ENCODE results near the gene CYP8B1. TPM values are rescaled to one million over a fixed set of nuclear protein-coding genes. Genes with fewer than 3 reads are reported as not detected.

CYP8B1 gene
- total and polyA plus RNA-seq, 2 of the 13 experiments (the other 11 are each of a cell fraction or from before 2014, with no cell fraction given): 0.58 to 2.0 TPM

DNA sequence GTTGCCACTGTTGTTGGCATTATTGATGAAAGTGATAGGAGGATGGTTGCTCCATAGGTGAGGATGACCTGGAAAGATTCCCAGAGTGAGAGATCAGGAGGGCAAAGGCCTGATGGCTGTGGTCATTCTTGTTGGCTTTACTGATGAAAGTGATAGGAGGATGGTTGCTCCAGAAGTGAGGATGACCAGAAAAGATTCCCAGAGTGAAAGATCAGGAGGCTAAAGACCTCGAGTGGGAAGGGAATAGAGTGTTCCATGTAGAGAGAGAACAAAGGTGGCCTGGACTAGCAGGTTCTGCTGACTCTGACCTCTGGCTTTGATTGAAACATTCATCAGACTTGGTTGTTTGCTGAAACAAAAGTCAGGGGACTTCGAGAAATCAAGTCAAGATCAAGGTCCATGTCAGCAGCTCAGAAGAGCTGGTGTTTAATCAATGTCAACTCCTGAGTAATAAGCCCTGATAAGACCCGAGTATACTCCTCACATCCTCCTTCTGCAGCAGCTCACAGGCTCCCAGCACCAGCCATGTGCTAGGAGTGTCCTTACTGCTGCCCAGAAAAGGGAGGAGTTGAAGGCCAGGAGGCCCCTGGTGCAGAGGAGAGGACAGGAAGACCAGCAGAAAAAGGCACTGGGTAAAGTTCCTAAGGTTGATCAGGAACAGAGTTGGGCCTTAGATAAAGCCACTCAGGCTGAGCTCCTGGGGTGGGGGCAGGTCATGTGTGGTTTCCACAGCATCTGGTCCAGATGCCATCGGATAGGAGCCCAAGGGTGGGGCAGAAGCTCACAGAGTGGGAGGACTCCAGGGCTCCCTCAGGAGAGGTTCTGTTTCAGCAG lies 19.9 kb downstream of the CYP8B1 start (continued):
- TF ChIP-seq, protein P1, sequence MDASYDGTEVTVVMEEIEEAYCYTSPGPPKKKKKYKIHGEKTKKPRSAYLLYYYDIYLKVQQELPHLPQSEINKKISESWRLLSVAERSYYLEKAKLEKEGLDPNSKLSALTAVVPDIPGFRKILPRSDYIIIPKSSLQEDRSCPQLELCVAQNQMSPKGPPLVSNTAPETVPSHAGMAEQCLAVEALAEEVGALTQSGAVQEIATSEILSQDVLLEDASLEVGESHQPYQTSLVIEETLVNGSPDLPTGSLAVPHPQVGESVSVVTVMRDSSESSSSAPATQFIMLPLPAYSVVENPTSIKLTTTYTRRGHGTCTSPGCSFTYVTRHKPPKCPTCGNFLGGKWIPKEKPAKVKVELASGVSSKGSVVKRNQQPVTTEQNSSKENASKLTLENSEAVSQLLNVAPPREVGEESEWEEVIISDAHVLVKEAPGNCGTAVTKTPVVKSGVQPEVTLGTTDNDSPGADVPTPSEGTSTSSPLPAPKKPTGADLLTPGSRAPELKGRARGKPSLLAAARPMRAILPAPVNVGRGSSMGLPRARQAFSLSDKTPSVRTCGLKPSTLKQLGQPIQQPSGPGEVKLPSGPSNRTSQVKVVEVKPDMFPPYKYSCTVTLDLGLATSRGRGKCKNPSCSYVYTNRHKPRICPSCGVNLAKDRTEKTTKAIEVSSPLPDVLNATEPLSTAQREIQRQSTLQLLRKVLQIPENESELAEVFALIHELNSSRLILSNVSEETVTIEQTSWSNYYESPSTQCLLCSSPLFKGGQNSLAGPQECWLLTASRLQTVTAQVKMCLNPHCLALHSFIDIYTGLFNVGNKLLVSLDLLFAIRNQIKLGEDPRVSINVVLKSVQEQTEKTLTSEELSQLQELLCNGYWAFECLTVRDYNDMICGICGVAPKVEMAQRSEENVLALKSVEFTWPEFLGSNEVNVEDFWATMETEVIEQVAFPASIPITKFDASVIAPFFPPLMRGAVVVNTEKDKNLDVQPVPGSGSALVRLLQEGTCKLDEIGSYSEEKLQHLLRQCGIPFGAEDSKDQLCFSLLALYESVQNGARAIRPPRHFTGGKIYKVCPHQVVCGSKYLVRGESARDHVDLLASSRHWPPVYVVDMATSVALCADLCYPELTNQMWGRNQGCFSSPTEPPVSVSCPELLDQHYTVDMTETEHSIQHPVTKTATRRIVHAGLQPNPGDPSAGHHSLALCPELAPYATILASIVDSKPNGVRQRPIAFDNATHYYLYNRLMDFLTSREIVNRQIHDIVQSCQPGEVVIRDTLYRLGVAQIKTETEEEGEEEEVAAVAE (CRISPR knock-in tag; IDR thresholded peaks at IDR 0.05; ENCODE audit: borderline replicate concordance): no peak; the same call in 1 of the 2 replicates
- TF ChIP-seq, protein P2, sequence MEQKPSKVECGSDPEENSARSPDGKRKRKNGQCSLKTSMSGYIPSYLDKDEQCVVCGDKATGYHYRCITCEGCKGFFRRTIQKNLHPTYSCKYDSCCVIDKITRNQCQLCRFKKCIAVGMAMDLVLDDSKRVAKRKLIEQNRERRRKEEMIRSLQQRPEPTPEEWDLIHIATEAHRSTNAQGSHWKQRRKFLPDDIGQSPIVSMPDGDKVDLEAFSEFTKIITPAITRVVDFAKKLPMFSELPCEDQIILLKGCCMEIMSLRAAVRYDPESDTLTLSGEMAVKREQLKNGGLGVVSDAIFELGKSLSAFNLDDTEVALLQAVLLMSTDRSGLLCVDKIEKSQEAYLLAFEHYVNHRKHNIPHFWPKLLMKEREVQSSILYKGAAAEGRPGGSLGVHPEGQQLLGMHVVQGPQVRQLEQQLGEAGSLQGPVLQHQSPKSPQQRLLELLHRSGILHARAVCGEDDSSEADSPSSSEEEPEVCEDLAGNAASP (CRISPR knock-in tag; IDR thresholded peaks at IDR 0.05; ENCODE audit: borderline replicate concordance): peak; percentile 88; the same call in 1 of the 2 replicates
- no peak for TF ChIP-seq ZNF552 (CRISPR knock-in tag; IDR thresholded peaks at IDR 0.05; ENCODE audit: borderline replicate concordance)
- no peak for TF ChIP-seq ZSCAN20 (CRISPR knock-in tag; IDR thresholded peaks at IDR 0.05; ENCODE audit: borderline replicate concordance)
- no peak; the same call in 1 of the 2 replicates for TF ChIP-seq CHD4 (IDR thresholded peaks at IDR 0.05; ENCODE audit: borderline replicate concordance, low read length)
- no peak for TF ChIP-seq NAIF1 (CRISPR knock-in tag; IDR thresholded peaks at IDR 0.05; ENCODE audit: borderline replicate concordance)
- no peak for TF ChIP-seq SRSF1 (optimal IDR thresholded peaks at IDR 0.05; ENCODE audit: low read depth, low read length)
- no peak for TF ChIP-seq HES4 (CRISPR knock-in tag; IDR thresholded peaks at IDR 0.05; ENCODE audit: borderline replicate concordance)
- TF ChIP-seq DR1 (CRISPR knock-in tag; IDR thresholded peaks at IDR 0.05): no peak; the same call in 1 of the 2 replicates
- no peak for TF ChIP-seq ZNF382 (CRISPR knock-in tag; IDR thresholded peaks at IDR 0.05; ENCODE audit: borderline replicate concordance)
- TF ChIP-seq, protein P3, sequence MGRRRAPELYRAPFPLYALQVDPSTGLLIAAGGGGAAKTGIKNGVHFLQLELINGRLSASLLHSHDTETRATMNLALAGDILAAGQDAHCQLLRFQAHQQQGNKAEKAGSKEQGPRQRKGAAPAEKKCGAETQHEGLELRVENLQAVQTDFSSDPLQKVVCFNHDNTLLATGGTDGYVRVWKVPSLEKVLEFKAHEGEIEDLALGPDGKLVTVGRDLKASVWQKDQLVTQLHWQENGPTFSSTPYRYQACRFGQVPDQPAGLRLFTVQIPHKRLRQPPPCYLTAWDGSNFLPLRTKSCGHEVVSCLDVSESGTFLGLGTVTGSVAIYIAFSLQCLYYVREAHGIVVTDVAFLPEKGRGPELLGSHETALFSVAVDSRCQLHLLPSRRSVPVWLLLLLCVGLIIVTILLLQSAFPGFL (CRISPR knock-in tag; IDR thresholded peaks at IDR 0.05): no peak
- TF ChIP-seq IKZF1 (IDR thresholded peaks at IDR 0.05): no peak
- TF ChIP-seq, protein P4, sequence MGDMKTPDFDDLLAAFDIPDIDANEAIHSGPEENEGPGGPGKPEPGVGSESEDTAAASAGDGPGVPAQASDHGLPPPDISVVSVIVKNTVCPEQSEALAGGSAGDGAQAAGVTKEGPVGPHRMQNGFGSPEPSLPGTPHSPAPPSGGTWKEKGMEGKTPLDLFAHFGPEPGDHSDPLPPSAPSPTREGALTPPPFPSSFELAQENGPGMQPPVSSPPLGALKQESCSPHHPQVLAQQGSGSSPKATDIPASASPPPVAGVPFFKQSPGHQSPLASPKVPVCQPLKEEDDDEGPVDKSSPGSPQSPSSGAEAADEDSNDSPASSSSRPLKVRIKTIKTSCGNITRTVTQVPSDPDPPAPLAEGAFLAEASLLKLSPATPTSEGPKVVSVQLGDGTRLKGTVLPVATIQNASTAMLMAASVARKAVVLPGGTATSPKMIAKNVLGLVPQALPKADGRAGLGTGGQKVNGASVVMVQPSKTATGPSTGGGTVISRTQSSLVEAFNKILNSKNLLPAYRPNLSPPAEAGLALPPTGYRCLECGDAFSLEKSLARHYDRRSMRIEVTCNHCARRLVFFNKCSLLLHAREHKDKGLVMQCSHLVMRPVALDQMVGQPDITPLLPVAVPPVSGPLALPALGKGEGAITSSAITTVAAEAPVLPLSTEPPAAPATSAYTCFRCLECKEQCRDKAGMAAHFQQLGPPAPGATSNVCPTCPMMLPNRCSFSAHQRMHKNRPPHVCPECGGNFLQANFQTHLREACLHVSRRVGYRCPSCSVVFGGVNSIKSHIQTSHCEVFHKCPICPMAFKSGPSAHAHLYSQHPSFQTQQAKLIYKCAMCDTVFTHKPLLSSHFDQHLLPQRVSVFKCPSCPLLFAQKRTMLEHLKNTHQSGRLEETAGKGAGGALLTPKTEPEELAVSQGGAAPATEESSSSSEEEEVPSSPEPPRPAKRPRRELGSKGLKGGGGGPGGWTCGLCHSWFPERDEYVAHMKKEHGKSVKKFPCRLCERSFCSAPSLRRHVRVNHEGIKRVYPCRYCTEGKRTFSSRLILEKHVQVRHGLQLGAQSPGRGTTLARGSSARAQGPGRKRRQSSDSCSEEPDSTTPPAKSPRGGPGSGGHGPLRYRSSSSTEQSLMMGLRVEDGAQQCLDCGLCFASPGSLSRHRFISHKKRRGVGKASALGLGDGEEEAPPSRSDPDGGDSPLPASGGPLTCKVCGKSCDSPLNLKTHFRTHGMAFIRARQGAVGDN (CRISPR knock-in tag; IDR thresholded peaks at IDR 0.05): peak; percentile 75
- TF ChIP-seq JDP2 (CRISPR knock-in tag; IDR thresholded peaks at IDR 0.05; ENCODE audit: borderline replicate concordance): no peak; the same call in 1 of the 2 replicates
- TF ChIP-seq ZNF225 (CRISPR knock-in tag; IDR thresholded peaks at IDR 0.05): no peak
- no peak for TF ChIP-seq ZSCAN9 (CRISPR knock-in tag; IDR thresholded peaks at IDR 0.05; ENCODE audit: borderline replicate concordance)

All from HepG2 (cell line).